Kidney tubule cell (primary cell): ENCODE data around the gene SLC18A3.
A peak's percentile ranks its signal among the peaks of the same experiment; 100 is the strongest.

ENCODE experiments used
- DNase-seq: peaks from one replicate; pipeline ENCODE4 v3.0.0-alpha.2; 2018; ENCODE audit warnings: low spot score

The SLC18A3 gene

DNA sequence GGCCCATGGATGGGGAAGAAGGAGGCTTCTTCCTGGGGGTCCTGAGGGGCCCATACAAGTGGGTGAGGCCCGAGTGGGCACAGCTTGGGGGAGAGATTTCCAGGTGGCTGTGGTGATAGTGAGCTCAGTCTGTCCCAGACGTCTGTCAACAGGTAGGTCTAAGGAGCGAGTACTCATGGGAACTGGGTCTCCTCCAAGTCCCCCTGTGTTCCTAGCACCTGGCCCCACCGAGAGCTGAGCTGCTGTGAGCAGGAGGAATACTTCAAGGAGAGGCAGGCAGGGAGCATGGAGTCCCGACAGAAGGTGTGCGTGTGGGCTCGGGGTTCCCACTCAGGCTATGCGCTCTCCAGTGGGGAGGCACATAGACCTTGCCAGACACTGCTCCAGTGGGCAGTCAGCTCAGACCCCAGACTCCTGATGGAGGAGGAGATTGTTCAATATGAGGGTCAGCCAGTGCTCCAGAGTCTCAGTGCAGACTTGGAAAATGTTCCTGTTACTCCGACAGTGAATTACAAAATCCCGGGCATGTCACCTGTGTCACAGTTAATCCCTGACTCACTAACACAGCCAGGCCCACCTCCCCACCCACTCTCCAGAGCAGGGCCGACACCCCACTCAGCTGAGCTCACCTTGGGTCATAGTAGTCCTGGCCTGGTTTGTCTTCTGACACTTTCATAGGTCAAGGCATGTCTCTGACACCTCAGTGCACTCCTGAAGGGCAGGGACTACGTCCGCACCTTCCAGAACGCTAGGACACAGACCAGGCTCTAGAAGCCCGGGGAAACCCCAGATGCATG lies 41.1 kb downstream of the SLC18A3 start:
- DNase-seq: no peak

GRCh38 chr10:49651917-49652316 lies 41.8 kb downstream of the SLC18A3 start:
- DNase-seq: no peak

GRCh38 chr10:49652421-49653272 lies 42.5 kb downstream of the SLC18A3 start:
- DNase-seq: no peak

DNA sequence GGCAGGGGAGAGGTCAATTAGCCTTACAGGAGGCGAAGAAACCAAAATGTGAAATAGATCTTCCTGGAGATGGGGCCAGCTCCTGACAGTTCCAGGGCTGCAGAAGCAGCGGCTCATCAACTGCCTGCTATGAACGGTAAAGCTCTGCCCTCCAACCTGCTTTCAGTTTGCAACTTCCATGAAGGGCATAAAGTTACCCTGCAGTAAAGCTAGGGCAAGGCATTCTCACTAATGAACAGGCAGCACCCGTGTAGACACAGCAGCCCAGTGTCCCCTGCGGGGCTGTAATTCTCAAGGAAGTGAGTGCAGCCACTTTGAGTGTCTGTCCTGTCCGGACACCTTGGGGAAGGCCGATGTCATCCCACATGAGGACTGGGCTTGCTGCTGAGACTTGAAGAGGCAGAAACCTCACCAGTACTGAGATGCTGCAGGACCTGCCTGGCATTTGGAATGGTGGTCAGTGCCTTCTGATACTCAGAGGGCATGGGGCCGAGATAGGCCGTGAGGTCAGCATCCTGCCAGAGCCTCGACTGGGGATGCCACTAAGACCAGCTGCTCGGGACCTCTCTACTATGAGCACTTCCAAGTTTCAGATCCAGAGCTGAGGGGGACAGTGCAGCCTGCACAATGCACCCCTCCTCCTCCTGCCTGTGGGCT lies 43.3 kb downstream of the SLC18A3 start:
- no peak for DNase-seq

- no peak for DNase-seq
Measured at GRCh38 chr10:49654036-49654693, 44.1 kb downstream of the SLC18A3 start.

DNA sequence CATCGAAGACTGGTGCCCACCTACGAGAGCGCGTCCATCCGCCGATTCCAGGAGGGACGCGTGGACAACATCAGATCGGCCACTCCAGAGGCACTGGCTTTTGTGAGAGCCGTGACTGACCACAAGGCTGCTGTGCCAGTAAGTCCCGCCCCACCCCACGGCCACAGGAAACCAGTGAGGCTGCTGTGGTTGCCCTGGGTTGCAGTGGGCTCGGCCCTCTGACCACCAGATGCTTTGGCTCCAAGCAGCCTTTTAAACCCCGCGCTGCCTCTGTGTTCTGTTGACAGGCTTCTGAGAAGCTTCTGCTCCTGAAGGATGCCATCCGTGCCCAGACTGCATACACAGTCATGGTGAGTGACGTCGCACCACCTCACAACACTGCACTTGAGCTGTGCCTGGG lies 45.0 kb downstream of the SLC18A3 start:
- DNase-seq: no peak

- no peak for DNase-seq
Measured at GRCh38 chr10:49656845-49657493, 46.9 kb downstream of the SLC18A3 start.

GRCh38 chr10:49657606-49658005 lies 47.5 kb downstream of the SLC18A3 start:
- DNase-seq: no peak

- peak; percentile 28 for DNase-seq
Measured at GRCh38 chr10:49661140-49661856, 51.2 kb downstream of the SLC18A3 start.
